Liver (tissue), 9 donors: ENCODE results near the gene ATP4A. TPM values are rescaled to one million over a fixed set of nuclear protein-coding genes. Genes with fewer than 3 reads are reported as not detected.

Source experiments
- DNase-seq: peaks from one replicate; pipeline ENCODE4 v3.0.0-alpha.2; 2017; ENCODE audit warnings: low spot score
- H3K27ac ChIP-seq, 2 donors: one replicate each; pipeline ENCODE4 v1.7.0; 2013; ENCODE audit warnings: inconsistent platforms in 2 of 2, low read length in 2 of 2, control low read depth in 1 of 2, low read depth in 1 of 2, mild to moderate bottlenecking in 1 of 2
- H3K27me3 ChIP-seq, 4 donors: one replicate each; pipeline versions ENCODE4 v1.6.1 to v1.7.0; 2013; ENCODE audit warnings: low read length in 3 of 4, inconsistent platforms in 1 of 4, mild to moderate bottlenecking in 1 of 4, moderate library complexity in 1 of 4; ENCODE audit not compliant: control insufficient read depth in 4 of 4, insufficient read depth in 4 of 4
- H3K36me3 ChIP-seq, 4 donors: one replicate each; pipeline versions ENCODE4 v1.6.1 to v1.7.0; 2013; ENCODE audit warnings: low read length in 3 of 4, mild to moderate bottlenecking in 3 of 4, low read depth in 1 of 4, moderate library complexity in 1 of 4; ENCODE audit not compliant: control insufficient read depth in 4 of 4, insufficient read depth in 3 of 4
- H3K4me1 ChIP-seq, 4 donors: one replicate each; pipeline versions ENCODE4 v1.6.1 to v1.7.0; 2013; ENCODE audit warnings: low read length in 3 of 4, mild to moderate bottlenecking in 3 of 4, moderate library complexity in 1 of 4; ENCODE audit not compliant: control insufficient read depth in 4 of 4, insufficient read depth in 4 of 4
- H3K4me3 ChIP-seq, 3 donors: one replicate each; pipeline versions ENCODE4 v1.6.1 to v1.7.0; 2013; ENCODE audit warnings: low read length in 3 of 3, control low read depth in 1 of 3, low read depth in 1 of 3, mild to moderate bottlenecking in 1 of 3
- H3K9ac ChIP-seq, 2 donors: one replicate each; pipeline ENCODE4 v1.7.0; 2013; ENCODE audit warnings: low read length in 2 of 2, mild to moderate bottlenecking in 2 of 2, moderate library complexity in 2 of 2, control low read depth in 1 of 2, low read depth in 1 of 2
- H3K9me3 ChIP-seq, 4 donors: one replicate each; pipeline versions ENCODE4 v1.6.1 to v1.7.0; 2013; ENCODE audit warnings: low read length in 3 of 4; ENCODE audit not compliant: control insufficient read depth in 4 of 4
- CTCF ChIP-seq: fragments of 150-350 bp; IDR thresholded peaks from 2 replicates; pipeline ENCODE4 v1.5.1; 2017; ENCODE audit warnings: improper control_type of control experiment, low read depth, low read length; ENCODE audit not compliant: missing input control
- FOXA1 ChIP-seq: IDR thresholded peaks from 2 replicates; pipeline ENCODE4 v1.6.1; 2016; ENCODE audit warnings: antibody characterized with exemption
- FOXA2 ChIP-seq: IDR thresholded peaks from 2 replicates; pipeline ENCODE4 v1.6.1; 2016; ENCODE audit warnings: antibody characterized with exemption
- GABPA ChIP-seq, 2 donors: IDR thresholded peaks in 1 of 2; conservative IDR thresholded peaks in 1 of 2; 2 replicates each; pipeline ENCODE4 v1.6.1; 2016; ENCODE audit warnings: antibody characterized with exemption in 2 of 2, mild to moderate bottlenecking in 1 of 2, moderate library complexity in 1 of 2
- HNF4G ChIP-seq: IDR thresholded peaks from 2 replicates; pipeline ENCODE4 v1.6.1; 2016; ENCODE audit warnings: antibody characterized with exemption
- JUND ChIP-seq, 2 donors: IDR thresholded peaks; 2 replicates each; pipeline ENCODE4 v1.6.1; 2016; ENCODE audit warnings: antibody characterized with exemption in 2 of 2
- MAX ChIP-seq: IDR thresholded peaks from 2 replicates; pipeline ENCODE4 v1.6.1; 2016; ENCODE audit warnings: antibody characterized with exemption
- NR2F2 ChIP-seq: IDR thresholded peaks from 2 replicates; pipeline ENCODE4 v1.6.1; 2016; ENCODE audit warnings: antibody characterized with exemption
- RAD21 ChIP-seq, 2 donors: IDR thresholded peaks; 2 replicates each; pipeline ENCODE4 v1.6.1; 2016; ENCODE audit warnings: antibody characterized with exemption in 2 of 2, mild to moderate bottlenecking in 2 of 2
- REST ChIP-seq: IDR thresholded peaks from 2 replicates; pipeline ENCODE4 v1.6.1; 2016; ENCODE audit warnings: antibody characterized with exemption, mild to moderate bottlenecking
- RXRA ChIP-seq, 2 donors: IDR thresholded peaks; 2 replicates each; pipeline ENCODE4 v1.6.1; 2017 to 2018; ENCODE audit warnings: antibody characterized with exemption in 2 of 2, mild to moderate bottlenecking in 1 of 2
- SP1 ChIP-seq: IDR thresholded peaks from 2 replicates; pipeline ENCODE4 v1.6.1; 2018; ENCODE audit warnings: antibody characterized with exemption, mild to moderate bottlenecking
- TAF1 ChIP-seq: conservative IDR thresholded peaks from 2 replicates; pipeline ENCODE4 v1.6.1; 2016; ENCODE audit warnings: antibody characterized with exemption, mild to moderate bottlenecking
- ZBTB33 ChIP-seq: IDR thresholded peaks from 2 replicates; pipeline ENCODE4 v1.6.1; 2016; ENCODE audit warnings: antibody characterized with exemption
- WGBS: extraction: QIAGEN DNeasy Blood & Tissue Kit; methylation state at CpG from one replicate; pipeline ENCODE4 v1.1.7; 2013; 5-methylcytosine and 5-hydroxymethylcytosine counted together
- polyA plus RNA-seq, 2 donors: library from polyadenylated mRNA; stranded (reverse) in 1 of 2; unstranded in 1 of 2; fragments of 200-250 nt in 1 of 2; fragments of >200 nt in 1 of 2; fragmentation: Nextera tagmentation in 1 of 2; extraction: Ambion mirVana in 1 of 2; gene quantifications; one replicate each; pipeline versions ENCODE4 v1.2.1 to v1.2.3, GENCODE V29; 2013 to 2015
- total RNA-seq, 2 donors: library from RNA; depleted of rRNA; stranded (reverse); fragments of >200 nt; gene quantifications; one replicate each; pipeline ENCODE4 v1.2.3, GENCODE V29; 2014
- donor health status: healthy.
- donor health status: healthy.
- donor health status: healthy.
- donor health status: healthy.
- donor health status: healthy.

ATP4A gene
- total and polyA plus RNA-seq, 4 donors, result not detected

GRCh38 chr19:35571406-35571965, 8.0 kb upstream of the ATP4A start:
- peaks cover 0 to 5% (median 2%) of the 10 kb centered on the region in 4 donors for H3K4me1 ChIP-seq
- TF ChIP-seq FOXA2 (no peak), NR2F2 (no peak), HNF4G (no peak), TAF1 (no peak), RXRA (IDR thresholded peaks at IDR 0.05) (no peak), FOXA1 (no peak), GABPA (IDR thresholded peaks at IDR 0.05 in 1 of 2, conservative IDR thresholded peaks at IDR 0.05 in 1 of 2) (no peak), SP1 (no peak), ZBTB33 (no peak), REST (no peak), JUND (IDR thresholded peaks at IDR 0.05) (no peak)
- no peak overlapping the region for H3K9ac ChIP-seq
- no peak overlapping the region for H3K27ac ChIP-seq
- H3K9me3 ChIP-seq, result peaks cover 0 to 7% (median 4%) of the 10 kb centered on the region in 4 donors
- no peaks in the 10 kb centered on the region for H3K27me3 ChIP-seq
- DNase-seq, result no peak
- no peaks in the 10 kb centered on the region for H3K36me3 ChIP-seq
- 88% methylated on average over 1 of the region's 1 CpG for WGBS
- no peak overlapping the region for H3K4me3 ChIP-seq

- H3K36me3 ChIP-seq, result no peaks in the 10 kb centered on the region
- no peak for DNase-seq
- no peak overlapping the region for H3K9ac ChIP-seq
- WGBS, result 70% methylated on average over 5 of the region's 5 CpGs
- no peak overlapping the region for H3K27ac ChIP-seq
- peaks cover 0 to 5% (median 2%) of the 10 kb centered on the region in 4 donors for H3K4me1 ChIP-seq
- H3K9me3 ChIP-seq, result no peaks in the 10 kb centered on the region
- H3K27me3 ChIP-seq, result peaks cover 0 to 4% (median 0%) of the 10 kb centered on the region in 4 donors
- no peak overlapping the region for H3K4me3 ChIP-seq
- TF ChIP-seq FOXA1 (no peak), CTCF (no peak), ZBTB33 (no peak), RAD21 (IDR thresholded peaks at IDR 0.05) (no peak), NR2F2 (no peak), MAX (no peak)
Observed at GRCh38 chr19:35569281-35569781, 5.9 kb upstream of the ATP4A start.
